Stimulated activated CD8-positive, alpha-beta memory T cell treated with anti-CD3 and anti-CD28 coated beads, Interleukin-4, amount 100 ng/mL, for 24 hours (primary cell): Measurements from ENCODE around the gene FYTTD1.

ENCODE experiments used
- DNase-seq: peaks from one replicate; pipeline ENCODE4 v3.0.0-alpha.2; 2020; ENCODE audit warnings: low read depth

Gene FYTTD1

GRCh38 chr3:197791892-197792647 lies 42.4 kb downstream of the FYTTD1 start:
- no peak for DNase-seq

- no peak for DNase-seq
Measured at GRCh38 chr3:197793247-197793646, 43.6 kb downstream of the FYTTD1 start.

- DNase-seq = no peak
Measured at GRCh38 chr3:197794115-197794514, 44.4 kb downstream of the FYTTD1 start.

DNA sequence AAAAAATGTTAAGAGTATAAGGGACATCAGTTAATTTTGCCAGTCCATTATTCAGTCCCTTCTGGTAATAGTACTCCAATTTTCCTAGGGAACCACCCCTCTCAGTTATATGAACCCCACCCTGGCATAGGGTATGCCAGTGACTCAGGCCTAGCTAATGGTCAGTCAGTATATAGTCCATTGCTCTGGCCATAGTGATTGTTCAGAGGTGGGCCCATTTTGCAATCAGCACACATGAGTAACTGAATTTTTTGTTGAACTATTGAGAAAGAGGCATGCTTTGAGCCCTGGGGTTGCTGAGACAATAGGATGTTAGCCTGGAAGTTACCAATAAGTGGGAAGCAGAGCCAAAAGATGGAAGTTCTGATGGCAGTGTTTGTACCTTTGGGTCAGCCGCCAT lies 45.5 kb downstream of the FYTTD1 start:
- no peak for DNase-seq

DNA sequence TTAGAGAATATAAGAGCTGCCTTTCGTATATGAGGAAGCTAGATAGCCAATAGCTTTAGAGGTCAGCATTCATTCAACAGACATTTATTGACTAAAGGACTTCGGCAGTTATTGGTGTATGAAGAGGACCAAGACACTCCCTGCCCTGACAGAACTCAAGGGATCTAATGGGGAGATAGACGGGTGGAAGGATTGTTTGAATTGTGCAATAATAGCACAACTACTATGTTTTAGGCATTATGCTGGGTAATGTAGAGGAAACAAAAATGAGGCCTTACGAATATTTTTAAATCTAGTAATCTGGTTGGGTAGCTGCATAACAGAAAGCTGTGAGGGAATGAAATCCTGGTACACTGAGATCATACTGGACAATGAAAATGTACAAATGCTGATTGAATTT lies 46.4 kb downstream of the FYTTD1 start:
- no peak for DNase-seq

GRCh38 chr3:197798863-197799262 lies 49.2 kb downstream of the FYTTD1 start:
- DNase-seq = no peak

- DNase-seq = no peak
Measured at GRCh38 chr3:197800379-197800778, 50.7 kb downstream of the FYTTD1 start.

DNA sequence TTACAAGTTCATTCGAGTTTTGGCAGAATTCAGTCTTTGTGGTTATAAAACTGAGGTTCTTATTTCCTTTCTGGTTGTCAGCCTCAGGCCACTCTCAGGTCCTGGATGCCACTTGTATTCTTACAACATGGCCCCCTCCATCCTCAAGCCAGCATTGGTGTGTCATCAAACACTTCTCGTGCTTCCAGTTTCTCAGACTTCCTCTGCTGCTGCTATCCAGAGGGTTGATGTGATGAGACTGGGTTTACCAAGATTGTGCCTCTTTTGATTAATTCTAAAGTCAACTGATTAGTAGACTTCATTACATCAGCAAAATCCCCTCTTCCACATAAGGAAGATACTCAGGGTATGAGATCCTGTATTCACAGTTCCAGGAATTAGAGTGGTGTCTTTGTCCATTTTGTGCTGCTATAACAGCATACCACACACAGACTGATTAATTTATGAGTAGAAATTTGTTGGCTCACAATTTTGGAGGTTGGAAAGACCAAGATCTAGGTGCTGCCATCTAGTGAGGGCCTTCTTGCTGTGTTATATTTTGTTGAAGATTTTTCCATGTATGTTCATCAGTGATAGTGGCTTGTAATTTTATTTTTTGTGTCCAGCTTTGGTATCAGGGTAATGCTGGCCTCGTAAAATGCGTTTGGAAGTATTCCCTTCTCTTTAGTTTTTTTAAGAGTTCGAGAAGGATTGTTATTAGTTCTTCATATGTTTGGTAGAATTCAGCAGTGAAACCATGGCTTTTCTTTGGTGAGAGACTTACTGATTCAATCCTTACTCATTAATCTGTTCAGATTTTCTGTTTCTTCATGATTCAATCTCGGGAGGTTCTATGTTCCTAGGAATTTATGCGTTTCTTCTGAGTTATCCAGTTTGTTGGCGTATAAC lies 52.5 kb downstream of the FYTTD1 start:
- DNase-seq = no peak

DNA sequence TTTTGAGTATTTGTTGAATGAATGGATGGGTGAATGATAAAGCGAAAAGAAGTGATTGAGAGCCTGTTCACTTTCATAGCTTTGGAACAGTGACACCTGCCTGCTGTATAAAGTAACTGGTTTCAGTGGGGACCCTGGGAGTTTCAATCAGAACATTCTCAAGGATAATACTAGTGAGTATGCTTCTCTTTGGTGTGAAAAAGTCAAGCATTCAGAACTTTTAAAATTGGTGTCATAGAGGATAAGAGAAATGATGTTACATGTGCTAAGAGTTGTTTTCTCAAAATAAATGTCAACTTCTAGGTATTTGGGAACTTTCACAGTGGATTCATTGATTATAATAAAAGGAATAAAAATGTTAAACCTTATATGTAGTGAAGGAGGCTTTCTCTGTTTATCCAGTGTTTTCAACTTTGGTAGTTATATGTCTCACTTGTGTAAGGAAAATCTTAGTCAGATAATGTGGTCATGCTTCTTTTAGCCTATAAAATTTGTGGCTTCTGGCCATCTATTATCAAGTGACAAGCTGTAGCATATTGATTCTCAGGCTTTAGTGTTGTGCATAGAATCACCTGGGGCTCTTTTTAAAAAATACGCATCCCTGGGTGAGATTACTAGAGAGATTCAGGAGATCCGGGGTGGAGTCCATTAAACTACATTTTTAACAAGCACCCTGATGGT lies 53.2 kb downstream of the FYTTD1 start:
- DNase-seq = no peak

DNA sequence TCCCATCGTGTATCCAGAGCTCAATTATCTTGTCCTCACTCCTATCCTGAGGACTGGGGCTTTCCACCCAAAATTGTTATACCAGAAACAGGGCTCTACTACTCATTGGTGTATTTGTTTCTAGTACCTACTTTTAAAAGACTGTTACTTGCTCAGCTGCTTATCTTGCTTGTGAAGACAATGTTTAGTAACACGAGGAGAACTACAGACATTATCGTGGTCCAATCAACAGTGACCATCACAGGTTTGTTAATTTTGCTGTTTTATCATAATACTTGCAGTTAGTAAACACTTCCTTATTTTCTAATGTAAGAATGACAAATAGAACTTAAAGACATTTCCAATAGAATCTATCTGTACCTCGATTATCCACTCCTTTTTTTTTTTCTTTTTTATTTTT lies 54.8 kb downstream of the FYTTD1 start:
- DNase-seq = no peak

DNA sequence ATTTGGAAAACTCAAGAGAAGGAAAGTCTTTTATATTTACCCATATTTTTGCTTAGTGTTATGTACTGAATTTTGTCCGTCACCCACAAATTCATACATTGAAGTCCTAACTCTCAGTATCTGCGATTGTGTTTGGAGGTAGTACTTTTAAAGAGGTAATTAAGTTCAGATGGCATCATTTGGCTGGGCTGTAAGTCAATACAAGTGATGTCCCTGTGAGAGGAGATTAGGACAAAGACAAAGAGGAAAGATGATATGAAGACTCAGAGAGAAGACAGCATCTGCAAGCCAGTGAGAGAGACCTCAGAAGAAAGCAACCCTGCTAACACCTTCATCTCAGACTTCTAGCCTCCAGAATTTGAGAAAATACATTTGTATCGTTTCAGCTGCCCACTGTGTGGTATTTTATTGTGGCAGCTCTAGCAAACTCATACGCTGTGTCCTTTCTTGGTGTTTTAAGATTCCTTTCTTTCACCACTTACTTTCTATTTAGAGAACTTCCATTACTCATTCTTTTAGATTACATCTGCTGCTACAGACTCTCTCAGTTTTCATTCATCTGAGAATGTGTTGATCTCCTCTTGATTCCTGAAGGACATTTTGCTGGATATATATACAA lies 58.4 kb downstream of the FYTTD1 start:
- DNase-seq = no peak

- no peak for DNase-seq
Measured at GRCh38 chr3:197809356-197810020, 59.8 kb downstream of the FYTTD1 start.

DNA sequence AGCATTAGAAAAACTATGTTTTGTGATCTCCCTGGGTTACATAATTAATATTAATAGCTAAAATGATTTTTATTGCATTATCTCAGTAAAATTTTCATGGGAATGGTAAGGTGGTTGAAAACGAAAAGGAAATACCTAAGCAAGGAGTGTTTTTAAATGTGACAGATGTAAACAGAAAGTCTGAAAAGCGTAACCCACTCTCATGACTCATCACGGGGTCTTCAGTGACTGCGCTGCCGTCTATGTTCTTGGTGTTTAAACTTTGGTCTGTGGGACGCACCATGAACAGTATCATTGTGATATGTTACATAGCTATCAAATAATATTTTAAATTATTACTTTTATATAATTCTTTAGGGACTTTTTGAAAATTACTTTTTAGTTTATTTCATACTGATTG lies 61.2 kb downstream of the FYTTD1 start:
- DNase-seq = no peak

DNA sequence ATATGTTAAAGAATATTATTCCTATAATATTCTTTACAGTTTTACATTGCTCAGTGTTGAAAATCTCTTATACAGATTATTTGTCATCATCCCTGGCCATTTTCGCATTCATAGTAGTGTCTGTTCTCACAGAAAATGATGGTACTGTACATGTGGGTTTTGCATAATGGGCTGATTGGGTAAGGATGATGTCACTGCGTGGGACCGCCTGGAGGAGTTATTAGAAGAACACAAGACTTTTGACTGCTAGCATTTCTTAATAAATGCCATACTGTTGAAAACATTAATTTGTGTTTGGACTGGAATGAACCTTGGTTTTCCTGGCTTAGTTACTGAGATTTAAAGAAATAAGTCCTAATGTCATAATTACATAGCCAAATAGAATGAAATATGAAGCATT lies 61.7 kb downstream of the FYTTD1 start:
- no peak for DNase-seq

DNA sequence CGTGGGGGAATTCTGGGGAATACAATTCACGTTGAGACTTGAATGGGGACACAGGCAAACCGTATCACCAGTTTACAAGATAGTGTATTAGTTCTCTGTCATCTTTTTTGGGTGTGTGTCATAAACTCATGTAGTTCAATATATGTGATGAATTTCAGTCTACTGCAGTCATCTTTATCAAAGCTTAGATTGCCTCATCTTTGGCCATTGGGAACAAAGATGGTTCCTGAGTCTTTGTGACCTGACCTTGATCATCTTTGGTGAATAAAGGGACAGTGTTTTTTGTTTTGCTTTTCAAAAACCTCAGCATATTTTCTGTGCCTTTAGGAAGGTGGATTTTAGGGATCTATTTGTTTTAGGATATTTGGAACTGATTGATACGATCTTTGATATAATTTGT lies 64.7 kb downstream of the FYTTD1 start:
- no peak for DNase-seq

DNA sequence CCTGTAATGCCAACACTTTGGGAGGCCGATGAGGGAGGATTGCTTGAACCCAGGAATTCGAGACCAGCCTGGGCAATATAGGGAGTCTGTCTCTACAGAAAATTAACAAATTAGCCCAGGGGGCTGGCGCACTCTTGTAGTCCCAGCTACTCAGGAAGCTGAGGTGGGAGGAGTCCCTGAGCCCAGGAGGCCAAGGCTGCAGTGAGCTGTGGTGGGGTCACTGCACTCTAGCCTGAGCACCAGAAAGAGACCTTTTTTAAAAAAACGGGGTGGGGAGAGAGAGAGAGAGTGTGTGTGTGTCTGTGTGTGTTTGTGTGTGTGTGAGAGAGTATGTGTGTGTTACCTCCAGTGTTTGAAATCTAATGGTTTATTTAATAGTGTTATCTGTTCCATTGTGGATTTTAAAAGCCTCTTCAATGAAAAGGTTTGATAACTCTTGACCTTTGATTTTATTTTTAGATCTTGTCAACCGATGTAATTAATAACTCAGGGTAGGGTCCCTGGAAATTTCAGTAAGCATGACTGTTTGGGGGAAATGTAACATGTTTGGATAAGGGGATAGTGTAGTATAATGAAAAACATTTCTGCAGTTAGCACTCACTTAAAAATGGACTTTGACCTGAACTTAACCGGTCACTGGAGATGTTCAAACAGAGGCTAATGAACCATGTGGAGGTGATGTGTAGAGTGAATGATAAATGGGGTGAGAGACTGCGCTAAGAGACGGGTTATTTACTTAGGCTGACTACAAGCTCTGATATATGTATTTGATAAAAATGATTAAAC lies 71.1 kb downstream of the FYTTD1 start:
- DNase-seq = no peak

- no peak for DNase-seq
Measured at GRCh38 chr3:197829397-197830045, 79.8 kb downstream of the FYTTD1 start.

GRCh38 chr3:197830308-197830966 lies 80.8 kb downstream of the FYTTD1 start:
- DNase-seq = no peak

- no peak for DNase-seq
Measured at GRCh38 chr3:197830967-197831313, 81.3 kb downstream of the FYTTD1 start.
